ENCODE measurements around the gene SSX2.
"Not testable (repeated sequence)": the region's sequence is repeated elsewhere in the genome, so short reads cannot be mapped to it uniquely, and the experiment has no call there.

Gene SSX2, protein sequence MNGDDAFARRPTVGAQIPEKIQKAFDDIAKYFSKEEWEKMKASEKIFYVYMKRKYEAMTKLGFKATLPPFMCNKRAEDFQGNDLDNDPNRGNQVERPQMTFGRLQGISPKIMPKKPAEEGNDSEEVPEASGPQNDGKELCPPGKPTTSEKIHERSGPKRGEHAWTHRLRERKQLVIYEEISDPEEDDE

DNA sequence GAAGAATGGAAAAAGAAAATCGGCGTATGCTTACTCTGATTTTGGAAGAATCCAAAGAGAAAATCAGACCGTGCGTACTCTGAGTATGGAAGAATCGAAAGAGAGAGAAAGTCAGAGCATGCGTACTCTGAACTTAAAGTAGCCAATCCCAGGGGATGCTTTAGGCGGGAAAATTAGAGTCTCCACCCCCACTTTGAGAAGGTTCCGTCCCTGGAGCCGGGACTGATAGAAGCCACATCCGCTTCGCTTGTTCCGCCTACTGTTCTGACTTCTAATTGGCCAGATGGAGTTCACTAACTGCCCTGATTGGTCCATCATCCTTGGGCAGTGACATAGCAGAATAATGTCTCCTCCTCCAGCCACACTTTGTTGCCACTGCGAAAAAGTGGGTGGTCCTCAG is at the start of gene SSX2:
Gene SSX2 (minus strand): TSS at position 101 of the 400 bp plus-strand sequence. CDS start 1,429 bp downstream, outside the sequence.
- not testable (repeated sequence) for FAIRE-seq

DNA sequence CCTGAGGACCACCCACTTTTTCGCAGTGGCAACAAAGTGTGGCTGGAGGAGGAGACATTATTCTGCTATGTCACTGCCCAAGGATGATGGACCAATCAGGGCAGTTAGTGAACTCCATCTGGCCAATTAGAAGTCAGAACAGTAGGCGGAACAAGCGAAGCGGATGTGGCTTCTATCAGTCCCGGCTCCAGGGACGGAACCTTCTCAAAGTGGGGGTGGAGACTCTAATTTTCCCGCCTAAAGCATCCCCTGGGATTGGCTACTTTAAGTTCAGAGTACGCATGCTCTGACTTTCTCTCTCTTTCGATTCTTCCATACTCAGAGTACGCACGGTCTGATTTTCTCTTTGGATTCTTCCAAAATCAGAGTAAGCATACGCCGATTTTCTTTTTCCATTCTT is 44.0 kb upstream of the SSX2 start, which contains the start of gene SSX2B:
Gene SSX2B (plus strand): TSS at position 301 of the 400 bp plus-strand sequence. CDS start 1,429 bp downstream, outside the sequence.
- FAIRE-seq: not testable (repeated sequence)

DNA sequence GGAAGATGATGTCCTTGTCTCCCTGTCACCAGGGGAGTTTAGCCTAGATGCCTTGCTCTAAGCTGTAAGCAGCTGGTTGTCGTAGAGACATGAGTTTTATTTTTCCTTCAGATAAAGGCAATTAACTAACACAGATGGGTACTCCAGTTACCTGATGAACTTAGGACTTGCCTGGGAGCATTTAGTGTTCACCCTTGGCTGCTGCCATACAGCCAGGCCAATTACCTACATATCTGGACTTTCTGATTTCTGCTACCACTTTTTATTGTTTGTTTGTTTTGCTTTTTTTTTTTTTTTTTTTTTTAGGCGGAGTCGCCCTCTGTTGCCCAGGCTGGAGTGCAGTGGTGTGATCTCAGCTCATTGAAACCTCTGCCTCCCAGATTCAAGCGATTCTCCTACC is 14.9 kb downstream of the SSX2 start:
- FAIRE-seq: not testable (repeated sequence)

DNA sequence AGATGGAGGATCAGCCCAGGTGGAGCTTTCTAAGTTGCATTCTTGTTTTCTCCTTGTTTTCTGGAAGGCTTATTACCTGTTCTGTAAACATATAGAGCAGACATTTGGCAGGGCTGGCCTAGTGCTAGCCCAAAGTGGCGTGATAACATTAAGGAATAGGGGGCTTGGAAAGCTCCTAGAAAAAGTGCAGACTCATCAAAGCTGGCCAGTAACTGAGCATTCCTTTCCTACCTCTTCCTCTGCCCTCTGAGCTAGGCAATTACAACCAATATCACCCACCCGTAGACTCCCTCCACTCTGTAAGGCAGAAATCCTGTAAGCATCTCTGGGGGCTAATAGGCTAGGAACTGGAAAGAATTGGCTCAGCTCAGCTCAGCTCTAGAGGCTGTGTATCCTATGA is 44.8 kb downstream of the SSX2 start:
- FAIRE-seq: not testable (repeated sequence)

DNA sequence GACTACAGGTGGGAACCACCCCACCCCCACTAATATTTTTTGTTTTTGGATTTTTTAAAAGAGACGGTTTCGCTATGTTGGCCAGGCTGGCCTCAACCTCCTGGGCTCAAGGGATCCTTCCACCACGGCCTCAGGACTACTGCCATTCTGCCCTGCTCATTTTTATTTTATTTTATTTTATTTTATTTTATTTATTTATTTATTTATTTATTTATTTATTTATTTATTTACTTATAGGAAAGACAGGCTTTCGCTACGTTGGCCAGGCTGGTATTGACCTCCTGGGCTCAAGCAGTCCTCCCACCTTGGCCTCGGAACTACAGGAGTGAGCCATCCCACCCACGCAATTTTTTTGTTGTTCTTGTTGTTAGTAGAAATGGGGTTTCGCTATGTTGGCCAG is 51.5 kb downstream of the SSX2 start:
- not testable (repeated sequence) for FAIRE-seq

DNA sequence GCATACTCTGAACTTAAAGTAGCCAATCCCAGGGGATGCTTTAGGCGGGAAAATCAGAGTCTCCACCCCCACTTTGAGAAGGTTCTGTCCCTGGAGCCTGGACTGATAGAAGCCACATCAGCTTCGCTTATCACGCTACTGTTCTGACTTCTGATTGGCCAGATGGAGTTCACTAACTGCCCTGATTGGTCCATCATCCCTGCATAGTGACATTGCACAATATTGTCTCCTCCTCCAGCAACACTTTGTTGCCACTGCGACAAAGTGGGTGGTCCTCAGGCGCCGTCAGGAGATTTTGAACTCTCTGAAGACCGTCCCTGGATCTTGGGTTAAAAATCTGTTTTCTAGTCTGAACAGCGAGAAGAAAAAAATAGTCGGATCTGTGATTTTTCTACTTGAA is 52.2 kb downstream of the SSX2 start, which contains the start of gene SSX7:
Gene SSX7 (minus strand): TSS at position 101 of the 400 bp plus-strand sequence. CDS start 1,428 bp downstream, outside the sequence.
- FAIRE-seq: not testable (repeated sequence)

DNA sequence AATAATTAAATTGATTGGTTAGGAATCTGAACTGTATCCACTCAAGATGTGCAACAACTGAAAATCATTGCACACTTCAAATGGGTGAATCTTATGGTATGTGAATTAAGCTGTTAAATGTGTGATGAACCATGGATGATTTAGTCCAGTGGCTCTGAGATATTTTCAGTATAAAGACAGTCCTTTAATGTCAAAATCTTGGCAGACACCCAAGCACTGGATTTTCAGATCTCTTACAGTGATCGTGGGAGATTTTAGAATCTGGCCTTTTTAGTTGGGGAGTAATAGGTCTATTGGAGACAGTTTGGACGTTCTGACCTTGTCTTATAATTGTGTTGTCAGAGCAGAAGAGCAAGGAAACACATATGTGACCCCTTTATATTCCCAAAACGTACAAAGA is 56.3 kb downstream of the SSX2 start:
- not testable (repeated sequence) for FAIRE-seq

DNA sequence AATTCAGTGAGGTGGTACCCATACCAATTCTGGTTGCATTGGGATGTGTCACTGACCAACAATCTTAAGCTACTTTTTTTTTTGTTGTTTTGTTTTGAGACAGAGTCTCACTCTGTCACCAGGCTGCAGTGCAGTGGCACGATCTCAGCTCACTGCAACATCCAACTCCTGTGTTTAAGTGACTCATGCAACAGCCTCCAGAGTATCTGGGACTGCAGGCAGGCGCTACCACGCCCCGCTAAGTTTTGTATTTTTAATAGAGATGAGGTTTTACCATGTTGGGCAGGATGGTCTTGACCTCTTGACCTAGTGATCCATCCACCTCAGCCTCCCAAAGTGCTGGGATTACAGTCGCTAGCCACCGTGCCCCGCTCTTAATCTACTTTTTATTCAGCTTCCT is 58.0 kb downstream of the SSX2 start:
- FAIRE-seq: not testable (repeated sequence)

All from G401.6 (cell line).